Effector CD4-positive, alpha-beta T cell (primary cell): ENCODE results near the gene ZNF384.
A peak's percentile ranks its signal among the peaks of the same experiment; 100 is the strongest.
"Not testable (repeated sequence)": the region's sequence is repeated elsewhere in the genome, so short reads cannot be mapped to it uniquely, and the experiment has no call there.

Experiments
- DNase-seq: peaks from one replicate; pipeline ENCODE4 v3.0.0-alpha.2; 2020
- total RNA-seq: gene quantifications from one replicate; lab custom pipeline; 2026; lab: John Stamatoyannopoulos, UW

Gene ZNF384
- 52.5 reads per million, percentile 69 among the genes with 10 or more reads in this experiment for total RNA-seq

DNA sequence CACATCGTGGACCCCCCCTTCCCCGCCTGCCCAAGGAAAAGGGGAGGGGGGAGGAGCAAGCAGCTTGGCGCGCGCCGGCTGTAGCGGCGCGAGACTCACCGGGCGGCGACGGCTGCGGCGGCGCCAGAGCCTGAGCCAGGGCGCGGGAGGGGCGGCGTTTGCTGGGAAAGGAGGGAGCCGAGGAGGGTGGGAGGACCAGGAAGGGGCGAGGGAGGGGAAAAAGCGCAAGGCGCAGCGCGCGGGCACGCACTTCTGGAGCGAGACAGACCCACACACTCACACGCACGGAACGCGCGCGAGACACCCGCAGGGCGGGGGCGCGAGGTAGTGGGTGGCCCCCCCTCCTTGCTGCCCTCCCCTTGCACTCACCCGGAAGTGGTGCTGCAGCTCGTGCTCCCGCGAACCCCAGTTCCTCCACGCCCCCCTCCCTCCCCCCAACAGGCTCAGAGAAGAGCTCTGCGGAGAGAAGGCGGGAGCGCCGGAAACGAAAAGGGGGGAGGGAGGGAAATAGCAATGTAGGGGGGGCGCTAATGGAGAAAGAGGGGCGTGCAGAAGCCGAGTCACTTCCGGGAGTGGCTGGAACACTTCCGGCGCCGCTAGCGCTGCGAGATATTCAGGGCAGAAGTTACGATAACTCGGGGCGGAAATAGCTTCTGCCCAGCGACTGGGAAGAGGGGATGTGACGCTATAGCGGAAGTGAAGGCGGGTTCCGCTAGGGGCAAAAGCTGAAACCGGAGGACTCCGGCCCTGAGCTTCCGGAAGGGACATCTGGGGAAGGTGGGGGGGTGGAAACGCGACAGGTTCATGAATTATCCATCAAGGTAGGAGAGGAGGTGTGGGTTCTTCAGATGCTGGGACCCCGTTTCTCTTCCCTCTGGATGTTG lies at the start of gene ZNF384:
Gene ZNF384, minus strand, starts transcription at position 377 of the 884 bp plus-strand sequence. CDS start 9,855 bp downstream, outside the sequence.
- peak; percentile 91 for DNase-seq

DNA sequence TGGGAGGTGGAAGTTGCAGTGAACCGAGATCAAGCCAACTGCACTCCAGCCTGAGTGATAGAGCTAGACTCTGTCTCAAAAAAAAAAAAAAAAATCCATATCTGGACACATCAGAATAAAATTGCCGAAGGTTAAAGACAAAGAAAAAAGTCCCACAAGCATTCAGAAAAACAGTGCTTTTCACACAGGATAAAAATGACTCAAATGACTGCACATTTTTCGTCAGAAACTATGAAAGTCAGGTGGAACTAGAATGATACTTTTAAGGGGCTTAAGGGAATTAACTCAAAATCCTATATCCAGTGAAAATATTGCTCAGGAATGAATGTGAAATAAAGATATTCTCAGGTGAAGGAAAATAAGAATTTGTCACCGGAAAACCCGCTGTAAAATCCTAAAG lies 47.6 kb upstream of the ZNF384 start:
- DNase-seq = no peak

DNA sequence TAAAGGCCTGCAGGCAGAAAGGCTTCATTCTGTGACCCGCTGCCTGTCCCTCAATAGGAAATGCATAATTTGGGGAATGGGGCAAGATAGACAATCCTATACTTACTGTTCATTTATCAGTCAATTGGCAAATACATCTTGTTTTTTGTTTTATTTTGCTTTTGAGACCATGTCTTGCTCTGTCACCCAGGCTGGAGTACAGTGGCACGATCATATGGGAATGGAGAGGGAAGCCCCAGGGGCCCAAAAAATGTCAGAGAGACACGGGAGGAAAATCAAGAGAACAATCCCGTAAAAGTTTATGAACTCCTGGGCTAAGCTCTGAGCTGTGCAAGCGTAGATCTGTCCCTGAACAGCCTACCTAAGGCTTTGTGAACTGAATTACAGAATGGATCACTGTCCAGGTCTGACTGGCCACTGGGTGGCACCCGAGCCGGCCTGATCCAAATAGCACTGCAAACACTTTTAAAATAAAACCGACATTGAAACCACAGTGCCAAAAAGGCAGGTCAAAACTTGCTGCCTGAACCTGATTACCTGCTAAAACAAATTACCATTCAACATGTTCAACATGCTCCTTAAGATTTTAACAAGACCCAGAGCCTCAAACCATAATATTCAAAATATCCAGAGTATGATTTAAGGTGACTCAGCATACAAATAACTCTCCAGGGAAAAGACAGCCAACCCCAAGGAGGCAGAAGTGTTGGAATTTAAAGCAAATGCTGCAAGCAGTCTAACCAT lies 46.4 kb upstream of the ZNF384 start:
- peak; percentile 12 for DNase-seq

DNA sequence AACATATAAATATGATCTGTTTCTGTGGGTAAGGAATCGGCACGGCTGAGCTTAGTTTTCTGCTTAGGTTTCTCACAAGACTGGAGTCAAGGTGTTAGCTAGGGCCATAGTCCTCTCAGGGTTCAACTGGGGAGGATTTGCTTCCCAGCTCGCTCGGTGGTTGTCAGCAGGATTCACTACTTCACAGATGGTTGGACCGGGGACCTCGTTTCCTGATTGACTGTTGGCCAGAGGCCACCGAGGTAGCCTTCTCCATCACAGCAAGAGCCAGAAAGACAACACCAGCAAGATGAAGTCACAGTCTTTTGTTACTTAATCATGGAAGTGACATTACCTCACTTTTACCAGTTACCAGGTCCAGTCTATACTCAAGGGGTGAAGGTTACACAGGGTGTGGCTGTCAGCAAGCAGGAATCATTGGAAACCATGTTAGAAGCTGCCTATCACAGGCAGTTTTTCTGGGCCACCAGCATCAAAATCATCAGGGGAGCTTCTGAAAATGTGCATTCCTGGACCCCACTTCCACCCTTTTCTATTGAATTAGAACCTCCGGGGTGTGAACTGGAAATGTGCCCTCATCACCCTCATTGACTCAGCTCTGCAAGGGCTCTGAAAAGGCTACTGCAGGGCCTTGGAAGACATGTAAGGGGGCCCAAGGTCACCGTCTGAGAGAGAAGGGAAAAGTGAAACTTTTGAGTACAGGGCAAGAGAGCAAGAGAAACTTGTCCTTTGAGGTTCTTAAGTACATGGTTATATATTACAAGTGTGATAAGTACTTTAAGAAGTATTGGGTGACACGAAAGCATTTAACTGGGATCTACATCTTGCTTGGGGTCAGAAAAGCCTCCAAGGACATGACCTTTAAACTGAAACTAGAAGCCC lies 45.6 kb upstream of the ZNF384 start:
- DNase-seq = no peak

DNA sequence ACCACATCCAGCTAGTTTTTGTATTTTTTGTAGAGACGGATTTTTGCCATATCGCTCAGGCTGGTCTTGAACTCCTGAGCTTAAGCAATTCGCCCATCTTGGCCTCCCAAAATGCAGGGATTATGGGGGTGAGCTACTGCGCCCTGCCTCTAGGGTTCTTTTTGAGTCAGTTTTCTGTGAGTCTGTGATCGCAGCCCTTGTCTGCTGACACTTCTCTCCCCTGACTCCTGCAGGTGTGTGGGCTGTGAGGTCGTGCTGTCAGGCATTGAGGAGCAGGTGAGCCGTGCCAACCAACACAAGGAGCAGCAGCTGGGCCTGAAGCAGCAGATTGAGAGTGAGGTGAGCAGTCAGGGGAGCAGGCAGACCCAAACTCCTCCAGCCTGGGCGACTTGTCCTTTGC lies 41.0 kb upstream of the ZNF384 start:
- no peak for DNase-seq

DNA sequence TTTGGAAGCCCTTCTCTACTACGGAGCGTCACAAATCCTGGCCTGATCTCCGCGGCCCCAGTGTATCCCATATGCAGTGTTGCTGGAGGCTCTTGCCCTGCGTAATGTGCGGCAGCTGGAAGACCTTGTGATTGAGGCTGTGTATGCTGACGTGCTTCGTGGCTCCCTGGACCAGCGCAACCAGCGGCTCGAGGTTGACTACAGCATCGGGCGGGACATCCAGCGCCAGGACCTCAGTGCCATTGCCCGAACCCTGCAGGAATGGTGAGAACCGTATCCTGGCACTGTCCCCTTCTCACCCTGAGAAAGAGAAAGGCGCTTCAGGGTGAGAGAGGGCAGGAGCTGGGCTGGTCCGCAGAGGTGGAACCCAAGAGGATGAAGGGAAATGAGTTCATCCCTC lies 40.0 kb upstream of the ZNF384 start:
- no peak for DNase-seq

DNA sequence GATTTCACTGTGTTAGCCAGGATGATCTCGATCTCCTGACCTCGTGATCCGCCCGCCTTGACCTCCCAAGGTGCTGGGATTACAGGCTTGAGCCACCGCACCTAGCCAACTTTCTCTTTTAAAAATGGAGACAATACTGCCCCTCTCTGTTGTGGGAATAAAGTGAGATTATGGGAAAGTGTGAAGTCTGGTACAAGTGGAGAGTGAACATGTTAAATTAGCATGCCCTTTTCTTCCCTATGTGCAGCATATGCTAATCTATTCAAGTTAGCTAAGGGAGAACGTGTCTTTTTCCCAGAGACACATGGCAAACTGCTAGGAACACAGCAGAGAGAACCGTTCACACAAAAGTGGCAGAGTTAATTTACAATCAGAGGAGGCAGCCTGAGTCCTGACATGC lies 36.2 kb upstream of the ZNF384 start:
- DNase-seq = no peak

DNA sequence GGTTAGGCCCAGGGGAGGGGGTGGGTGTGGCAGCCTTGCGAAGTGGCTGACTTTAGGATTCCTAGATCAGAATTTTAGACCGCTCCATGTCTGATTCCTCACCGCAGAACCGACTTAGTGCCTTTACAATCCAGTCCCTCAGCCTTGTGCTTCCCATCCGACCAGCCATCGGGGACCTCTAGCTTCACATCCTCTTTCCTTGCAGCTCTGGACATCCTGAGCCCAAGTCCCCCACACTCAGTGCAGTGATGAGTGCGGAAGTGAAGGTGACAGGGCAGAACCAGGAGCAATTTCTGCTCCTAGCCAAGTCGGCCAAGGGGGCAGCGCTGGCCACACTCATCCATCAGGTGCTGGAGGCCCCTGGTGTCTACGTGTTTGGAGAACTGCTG lies 35.2 kb upstream of the ZNF384 start:
- DNase-seq = peak; percentile 7

DNA sequence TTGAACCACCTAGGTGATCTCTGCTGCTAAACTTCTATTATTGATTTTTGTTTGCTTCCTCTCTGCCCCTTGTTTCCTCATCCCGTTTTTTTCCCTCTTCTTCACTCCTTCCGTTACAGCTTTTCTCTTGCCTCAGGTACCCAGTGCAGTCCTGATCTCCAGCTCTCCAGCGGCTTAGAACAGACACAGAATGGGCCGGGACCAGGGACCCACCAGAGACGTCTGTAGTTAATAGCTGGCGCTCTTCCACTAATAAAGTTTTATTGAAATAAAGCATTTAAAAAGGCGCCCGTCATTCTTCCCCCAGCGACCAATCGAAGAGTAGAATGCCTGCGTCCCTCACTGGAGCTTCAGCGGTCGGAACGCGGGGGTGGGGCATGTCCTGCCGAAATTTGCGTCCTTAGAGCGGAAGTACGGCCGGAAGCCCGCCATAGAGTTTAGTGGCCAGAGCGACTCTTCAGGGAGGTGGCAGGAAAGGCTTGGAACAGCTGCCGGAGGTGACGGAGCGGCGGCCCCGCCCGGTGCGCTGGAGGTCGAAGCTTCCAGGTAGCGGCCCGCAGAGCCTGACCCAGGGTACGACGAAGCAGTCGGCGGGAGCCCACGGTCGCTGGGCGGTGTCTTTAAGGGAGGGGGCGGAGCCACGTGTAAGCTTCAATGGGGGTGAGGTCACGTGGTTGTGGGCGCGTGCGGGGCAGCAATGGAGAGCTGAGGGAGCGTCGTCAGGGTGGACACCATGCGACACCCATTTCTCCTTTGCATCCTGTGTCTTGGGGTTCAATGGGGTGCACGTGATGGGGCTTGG lies 34.6 kb upstream of the ZNF384 start, which contains the start of gene COPS7A:
Gene COPS7A, plus strand, starts transcription at position 440 of the 802 bp plus-strand sequence. CDS start 611 bp downstream, outside the sequence.
- DNase-seq = peak; percentile 89

DNA sequence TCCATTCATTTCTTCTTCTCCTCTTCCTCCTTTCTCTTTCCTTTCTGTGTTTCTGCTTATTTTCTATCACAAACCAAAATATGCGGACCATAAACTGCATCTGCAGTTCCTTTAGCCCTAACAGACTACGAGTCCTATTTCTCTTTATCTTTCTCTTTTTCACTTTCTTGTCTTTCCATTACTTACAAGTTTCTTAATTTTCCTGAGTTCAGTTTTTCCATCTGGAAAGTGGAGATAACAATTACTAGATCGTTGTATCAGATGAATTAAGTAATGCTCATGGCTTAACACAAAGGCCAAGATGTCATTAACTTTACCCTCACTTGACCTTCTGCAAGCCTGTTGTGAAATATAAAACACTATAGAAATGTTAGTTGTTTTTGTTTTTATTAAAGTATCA lies 33.7 kb upstream of the ZNF384 start:
- no peak for DNase-seq

DNA sequence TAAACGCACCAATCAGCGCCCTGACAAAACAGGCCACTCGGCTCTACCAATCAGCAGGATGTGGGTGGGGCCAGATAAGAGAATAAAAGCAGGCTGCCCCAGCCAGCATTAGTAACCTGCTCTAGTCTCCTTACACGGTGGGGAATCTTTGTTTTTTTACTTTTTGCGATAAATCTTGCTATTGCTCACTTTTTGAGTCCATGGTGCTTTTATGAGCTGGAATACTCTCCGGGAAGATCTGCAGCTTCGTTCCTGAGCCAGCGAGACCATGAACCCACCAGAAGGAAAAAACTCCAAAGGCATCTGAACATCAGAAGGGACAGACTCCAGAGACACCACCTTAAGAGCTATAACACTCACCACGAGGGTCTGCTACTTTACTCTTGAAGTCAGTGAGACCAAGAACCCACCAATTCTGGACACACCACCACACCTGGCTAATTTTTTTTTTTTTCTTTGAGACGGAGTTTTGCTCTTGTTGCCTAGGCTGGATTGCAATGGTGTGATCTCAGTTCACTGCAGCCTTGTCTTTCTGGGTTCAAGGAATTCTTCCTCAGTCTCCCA lies 27.8 kb upstream of the ZNF384 start:
- DNase-seq = no peak

DNA sequence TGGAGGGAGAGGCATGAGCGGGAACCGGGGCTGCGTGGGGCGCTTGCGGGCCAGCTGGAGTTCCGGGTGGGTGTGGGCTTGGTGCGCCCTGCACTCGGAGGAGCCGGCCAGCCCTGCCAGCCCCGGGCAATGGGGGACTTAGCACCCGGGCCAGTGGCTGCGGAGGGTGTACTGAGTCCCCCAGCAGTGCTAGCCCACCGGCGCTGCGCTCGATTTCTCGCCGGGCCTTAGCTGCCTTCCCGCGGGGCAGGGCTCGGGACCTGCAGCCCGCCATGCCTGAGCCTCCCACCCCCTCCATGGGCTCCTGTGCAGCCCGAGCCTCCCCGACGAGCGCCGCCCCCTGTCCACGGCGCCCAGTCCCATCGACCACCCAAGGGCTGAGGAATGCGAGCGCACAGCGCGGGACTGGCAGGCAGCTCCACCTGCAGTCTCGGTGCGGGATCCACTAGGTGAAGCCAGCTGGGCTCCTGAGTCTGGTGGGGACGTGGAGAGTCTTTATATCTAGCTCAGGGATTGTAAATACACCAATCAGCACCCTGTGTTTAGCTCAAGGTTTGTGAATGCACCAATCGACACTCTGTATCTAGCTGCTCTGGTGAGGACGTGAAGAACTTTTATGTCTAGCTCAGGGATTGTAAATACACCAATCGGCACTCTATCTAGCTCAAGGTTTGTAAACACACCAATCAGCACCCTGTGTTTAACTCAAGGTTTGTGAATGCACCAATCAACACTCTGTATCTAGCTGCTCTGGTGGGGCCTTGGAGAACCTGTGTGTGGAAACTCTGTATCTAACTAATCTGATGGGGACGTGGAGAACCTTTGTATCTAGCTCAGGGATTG lies 27.1 kb upstream of the ZNF384 start:
- DNase-seq = not testable (repeated sequence)

DNA sequence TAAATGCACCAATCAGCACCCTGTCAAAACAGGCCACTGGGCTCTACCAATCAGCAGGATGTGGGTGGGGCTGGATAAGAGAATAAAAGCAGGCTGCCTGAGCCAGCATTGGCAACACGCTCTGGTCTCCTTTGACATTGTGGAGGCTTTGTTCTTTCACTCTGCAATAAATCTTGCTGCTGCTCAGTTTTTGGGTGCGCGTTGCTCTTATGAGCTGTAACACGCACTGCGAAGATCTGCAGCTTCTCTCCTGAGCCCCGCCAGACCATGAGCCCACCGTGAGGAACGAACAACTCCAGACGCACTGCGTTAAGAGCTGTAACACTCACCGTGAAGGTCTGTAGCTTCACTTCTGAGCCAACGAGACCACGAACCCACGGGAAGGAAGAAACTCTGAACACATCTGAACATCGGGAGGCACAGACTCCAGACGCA lies 19.8 kb upstream of the ZNF384 start:
- DNase-seq = no peak

DNA sequence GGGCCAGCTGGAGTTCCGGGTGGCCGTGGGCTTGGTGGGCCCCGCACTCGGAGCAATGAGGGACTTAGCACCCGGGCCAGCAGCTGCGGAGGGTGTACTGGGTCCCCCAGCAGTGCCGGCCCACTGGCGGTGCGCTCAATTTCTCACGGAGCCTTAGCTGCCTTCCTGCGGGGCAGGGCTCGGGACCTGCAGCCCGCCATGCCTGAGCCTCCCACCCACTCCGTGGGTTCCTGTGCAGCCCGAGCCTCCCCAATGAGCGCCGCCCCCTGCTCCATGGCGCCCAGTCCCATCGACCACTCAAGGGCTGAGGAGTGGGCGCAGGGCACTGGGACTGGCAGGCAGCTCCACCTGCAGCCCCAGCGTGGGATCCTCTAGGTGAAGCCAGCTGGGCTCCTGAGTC lies 19.2 kb upstream of the ZNF384 start:
- DNase-seq = not testable (repeated sequence)

DNA sequence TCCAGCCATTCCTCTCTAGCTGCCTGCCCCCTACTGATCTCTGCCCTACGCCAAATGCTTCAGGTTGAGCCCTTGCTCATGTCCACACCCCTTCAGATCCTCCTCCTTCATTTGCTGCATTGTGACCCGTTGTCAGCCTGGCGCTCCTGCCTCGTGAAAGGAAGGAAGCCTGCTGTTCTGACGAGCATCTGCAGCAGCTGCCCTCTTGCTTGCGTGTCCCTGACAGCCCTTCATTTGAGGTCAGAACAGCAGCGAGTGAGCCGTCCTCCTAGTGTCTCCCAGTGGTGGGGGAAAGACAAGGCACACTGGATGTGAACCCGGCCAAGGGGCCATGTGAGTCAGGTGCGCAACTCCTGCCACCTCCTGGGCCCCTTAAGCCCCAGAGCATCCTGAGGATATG lies 14.5 kb upstream of the ZNF384 start:
- DNase-seq = no peak

DNA sequence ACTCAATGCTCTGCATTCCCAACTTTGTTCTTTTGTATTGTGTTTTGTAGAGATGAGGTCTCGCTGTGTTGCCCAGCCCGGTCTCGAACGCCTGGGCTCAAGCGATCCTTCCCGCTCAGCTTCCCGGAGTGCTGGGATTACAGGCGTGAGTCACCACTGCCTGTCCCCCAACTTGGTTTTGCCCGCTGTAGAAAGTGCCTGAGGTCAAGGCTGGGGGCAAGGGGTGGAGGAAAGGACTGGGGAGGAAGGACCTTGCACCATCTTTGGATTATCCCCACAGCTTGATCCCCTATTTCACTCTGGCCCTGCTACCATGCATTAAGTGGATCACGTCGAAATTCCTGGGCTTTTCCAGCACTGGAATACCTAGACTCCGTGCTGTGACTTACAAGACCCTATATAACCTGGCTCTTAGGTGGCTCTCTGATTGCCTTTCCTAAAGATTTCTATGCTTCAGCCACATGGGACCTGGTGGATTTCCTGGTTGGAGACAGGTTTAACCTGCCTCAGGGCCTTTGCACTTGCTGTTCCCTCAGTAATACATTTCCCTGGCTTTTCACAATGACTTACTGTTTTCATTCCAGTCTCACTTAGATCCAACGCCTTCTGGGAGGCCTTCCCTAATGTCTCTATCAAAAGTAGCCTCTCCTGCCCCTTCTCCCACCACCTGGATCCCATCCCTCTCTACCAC lies 12.0 kb upstream of the ZNF384 start:
- DNase-seq = no peak

DNA sequence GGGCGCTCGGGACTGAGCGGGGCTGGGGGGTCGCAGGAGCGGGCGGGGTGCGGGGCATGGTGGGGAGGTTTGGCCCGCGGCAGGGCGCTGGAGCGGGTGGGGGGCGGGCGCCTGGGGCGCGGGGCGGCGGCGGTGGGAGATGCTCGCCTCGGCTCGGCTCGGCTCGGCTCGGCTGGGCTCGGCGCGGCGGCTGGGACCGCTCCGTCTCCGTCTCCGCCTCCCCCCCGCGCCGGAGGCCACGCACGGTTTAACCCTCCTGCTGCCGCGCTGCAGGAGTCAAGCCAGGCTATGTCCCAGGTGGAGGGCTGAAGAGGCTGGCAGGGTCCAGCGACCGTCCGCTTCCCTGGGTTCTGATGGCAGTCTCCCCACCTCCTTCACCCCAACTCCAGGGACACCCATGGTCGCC lies 11.5 kb upstream of the ZNF384 start, which contains the start of gene PIANP:
Gene PIANP, minus strand, starts transcription at position 170 of the 406 bp plus-strand sequence. CDS start 2,754 bp downstream, outside the sequence.
- peak; percentile 31 for DNase-seq

DNA sequence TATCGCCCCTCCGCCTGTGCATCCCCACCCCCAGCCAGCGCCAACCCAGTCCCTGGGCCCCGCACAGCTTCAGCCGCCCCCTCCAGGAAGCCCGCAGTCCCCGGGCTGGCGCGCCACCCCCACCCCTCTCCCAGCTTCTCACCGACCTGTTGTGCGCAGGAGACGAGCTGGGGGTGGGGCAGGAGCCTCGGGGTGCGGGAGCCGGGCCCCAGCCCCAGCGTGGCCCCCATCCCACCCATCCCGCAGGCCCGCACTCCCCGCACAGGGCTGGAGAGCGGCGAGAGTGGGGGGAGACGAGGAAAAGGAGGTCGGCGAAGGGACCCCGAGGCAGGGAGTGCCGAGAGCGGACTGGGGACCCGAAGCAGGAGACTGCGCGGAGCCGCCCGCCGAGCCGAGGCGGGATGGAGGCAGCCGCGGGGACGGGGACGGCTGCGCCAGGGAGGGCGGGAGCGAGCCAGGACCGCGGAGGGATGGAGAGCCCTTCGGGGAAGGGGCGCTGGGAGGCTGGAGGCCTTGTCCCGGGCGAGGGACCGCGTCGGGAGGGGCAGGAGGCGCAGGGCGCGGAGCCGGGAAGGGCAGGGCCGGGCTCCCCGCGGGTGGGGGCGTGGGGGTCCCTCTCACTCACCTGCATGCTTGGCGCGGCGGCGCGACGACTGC lies 10.9 kb upstream of the ZNF384 start:
- DNase-seq = no peak
